CD1c-positive myeloid dendritic cell (primary cell): ENCODE measurements around the gene SPPL3.
"Not testable (repeated sequence)": the region's sequence is repeated elsewhere in the genome, so short reads cannot be mapped to it uniquely, and the experiment has no call there.

Source experiments
- DNase-seq: peaks from one replicate; pipeline ENCODE4 v3.0.0-alpha.2; 2016; ENCODE audit errors: extremely low spot score

SPPL3 gene

DNA sequence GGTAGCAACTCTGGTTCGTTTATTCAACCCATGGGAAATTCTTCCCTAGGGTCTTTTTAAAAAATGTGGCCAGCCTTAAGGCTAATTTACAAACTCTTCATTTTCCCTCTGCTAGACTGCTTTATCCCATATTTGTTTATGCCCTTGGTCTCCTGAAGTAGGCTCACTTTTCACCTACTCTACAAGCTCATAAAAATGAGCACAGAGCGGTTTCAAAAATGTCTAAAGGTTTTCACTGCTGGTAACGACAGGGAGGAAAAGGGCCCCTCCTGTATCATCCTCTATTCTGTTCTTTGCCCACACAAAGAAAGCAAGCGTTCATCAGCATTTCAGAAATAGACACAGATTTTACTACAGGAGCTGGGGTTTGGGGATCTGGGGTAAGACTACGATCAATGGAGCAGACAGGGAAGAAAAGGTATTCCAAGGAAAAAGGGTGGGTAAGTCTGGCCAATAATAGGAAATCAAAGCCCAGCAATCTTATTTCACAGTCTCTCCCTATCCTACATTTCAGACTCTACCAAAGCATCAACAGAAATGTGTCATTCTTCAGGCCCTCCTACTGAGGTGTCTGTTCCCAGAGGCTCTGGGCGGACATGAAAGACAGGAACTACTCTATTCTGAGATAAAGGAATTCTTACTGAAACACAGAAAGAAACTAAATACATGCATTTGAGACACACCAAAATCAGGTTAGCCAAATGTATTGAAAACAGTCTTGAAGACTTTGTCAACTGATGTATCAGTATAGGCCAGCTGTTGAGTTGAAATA is 86.4 kb downstream of the SPPL3 start:
- DNase-seq: no peak

DNA sequence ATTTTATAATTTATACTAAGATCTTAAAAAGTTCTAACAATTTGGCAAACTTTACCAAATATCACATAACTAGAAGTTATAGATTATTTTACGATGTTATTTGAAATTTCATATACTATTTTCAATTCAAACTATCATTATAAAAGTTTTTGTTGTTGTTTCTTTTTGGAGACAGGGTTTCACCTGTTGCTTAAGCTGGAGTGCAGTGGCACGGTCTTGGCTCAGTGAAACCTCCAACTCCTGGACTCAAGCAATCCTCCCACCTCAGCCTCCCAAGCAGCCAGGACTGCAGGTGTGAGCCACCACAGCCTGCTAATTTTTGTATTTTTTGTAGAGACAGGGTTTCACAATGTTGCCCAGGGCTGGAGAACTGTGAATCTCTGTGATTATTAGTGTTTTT is 87.8 kb downstream of the SPPL3 start:
- no peak for DNase-seq

DNA sequence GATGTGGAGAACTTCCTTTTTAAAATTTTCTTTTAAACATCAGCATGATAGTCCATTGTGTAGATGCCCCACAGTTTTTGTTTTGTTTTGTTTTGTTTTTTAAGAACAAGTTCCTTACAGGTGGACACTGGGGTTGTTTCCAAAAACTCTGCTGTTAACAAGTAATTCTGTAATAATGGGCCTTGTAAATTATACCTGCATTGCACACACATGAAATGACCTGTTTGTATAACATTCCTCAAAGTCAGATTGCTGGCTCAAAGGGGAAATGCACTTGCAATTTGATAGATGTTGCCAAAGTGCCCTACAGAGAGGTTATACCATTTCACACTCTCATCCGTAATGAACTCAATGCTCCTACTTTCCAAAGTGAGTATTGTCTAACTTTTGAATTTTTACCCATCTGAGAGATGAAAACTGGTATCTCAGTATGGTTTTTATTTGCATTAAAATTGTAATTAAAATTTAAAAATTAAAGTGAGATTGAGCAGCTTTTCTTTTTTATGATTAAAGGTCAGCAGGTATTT is 89.2 kb downstream of the SPPL3 start:
- no peak for DNase-seq

DNA sequence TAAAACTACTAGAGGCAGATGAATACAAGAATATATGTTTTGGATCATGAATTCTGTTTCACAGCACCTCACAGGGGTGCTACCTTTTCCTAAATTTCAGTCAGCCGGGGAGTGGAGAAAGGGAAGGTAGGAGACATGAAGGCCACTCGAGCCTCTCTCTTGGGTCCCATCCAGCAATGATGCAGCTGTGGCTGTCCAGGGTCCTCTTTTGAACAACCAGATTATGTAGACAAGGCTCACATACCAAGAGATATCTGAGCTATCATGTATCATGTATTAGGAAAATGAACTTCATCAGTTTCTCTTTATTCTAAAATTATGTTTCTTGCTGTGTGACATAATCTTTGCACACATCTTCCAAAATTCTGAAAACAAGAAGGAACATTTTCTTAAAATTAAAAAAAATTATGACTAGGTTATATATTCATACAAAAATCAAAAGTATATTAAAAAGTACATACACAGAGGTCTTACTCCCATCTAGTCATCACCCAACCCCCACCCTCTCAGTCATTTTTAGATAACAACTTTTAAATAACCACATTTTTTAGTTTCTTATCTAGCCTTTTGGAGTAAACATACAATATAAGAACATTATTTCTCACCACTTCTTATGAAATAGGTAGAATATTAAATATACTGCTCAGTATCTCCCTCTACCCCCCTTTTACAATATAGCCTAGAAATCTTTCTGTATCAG is 89.8 kb downstream of the SPPL3 start:
- no peak for DNase-seq

DNA sequence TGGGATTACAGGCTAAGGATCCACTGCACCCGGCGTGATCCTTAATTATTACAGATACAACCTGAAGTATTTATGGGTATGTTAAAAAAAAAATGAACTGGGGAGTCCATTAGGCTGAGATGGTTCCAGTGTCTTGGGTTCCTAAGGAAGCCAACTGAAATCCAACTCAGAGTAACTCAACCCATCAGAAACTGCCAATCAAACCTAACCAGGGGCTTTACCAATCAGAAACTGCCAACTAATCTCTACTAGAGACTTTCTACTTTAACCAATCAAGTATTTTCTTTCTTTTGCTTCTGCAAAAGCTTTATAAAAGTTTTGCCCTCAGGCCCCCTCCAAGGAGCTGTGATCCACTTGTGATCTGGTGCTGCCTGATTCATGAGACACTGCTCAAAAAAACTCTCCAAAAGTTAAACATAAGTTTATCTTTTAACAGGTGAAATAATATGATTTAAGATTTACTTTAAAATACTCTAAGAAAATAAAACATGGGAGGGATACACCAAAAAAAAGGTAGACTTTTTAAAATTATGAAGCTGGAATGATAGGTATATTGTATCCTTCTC is 90.5 kb downstream of the SPPL3 start:
- no peak for DNase-seq

DNA sequence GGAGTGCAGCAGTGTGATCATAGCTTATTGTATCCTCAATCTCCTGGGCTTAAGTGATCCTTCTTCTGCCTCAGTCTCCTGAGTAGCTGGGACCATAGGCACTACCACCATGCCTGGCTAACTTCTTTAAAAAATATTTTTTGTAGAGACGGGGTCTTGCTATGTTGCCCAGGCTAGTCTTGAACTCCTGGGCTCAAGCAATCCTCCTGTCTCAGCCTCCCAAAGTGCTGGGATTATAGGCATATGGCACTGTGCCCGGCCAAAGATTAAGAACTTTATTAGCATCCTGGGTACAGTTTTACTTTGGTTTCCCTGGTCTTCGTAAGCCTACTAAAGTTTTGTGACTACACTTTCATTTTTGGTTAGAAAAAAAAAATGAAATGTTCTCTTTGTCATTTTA is 94.1 kb downstream of the SPPL3 start:
- no peak for DNase-seq

DNA sequence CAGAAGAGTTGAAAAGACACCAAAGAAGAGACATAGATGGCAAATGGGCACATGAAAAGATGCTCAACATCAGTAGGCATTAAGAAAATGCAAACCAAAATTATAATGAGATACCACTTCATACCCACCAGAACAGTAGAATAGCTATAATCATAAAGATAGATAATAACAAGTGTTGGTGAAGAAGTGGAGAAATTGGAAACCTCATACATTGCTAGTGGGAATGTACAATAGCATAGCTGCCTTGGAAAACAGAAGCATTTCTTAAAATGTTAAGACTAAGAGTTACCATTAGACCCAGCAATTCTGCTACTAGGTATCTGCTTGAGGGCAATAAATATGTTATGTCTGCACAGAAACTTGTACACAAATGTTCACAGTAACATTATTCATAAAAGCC is 99.7 kb downstream of the SPPL3 start:
- no peak for DNase-seq

DNA sequence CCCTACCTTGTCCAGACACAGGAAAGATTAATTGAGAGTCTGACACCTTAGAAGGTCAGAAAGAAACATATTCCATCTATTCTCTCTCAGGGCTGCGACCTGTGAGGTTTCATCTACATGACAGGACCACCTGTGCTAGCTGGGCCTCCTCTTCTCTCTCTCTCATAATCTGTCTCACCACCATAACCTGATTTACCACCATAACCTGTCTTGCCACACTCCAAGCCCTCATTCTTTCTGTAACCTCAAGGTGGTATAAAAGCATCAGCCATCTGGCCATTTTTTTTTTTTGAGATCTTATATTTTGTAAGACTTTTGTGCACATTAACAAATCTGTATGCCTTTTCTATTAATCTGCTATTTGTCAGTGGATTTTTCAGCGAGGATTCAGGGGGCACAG is 103.0 kb downstream of the SPPL3 start:
- DNase-seq: no peak

DNA sequence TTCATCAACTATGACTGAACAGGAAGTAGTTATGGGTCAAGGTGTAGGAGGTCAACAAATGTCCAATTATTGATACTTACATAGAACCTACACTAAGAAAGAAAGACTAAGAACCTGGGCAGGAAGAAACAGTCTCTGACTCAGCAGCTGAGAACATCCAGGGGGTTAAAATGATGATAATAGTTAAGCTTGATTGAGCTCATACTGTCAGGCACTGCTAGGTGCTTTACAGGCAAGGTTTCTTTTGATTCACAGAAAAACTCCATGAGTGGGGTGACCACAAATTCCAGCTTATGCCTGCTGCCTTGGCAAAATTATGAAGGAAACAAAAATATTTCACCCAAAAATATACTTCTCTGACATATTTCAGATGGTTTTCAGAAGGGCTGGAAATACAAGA is 103.5 kb downstream of the SPPL3 start:
- no peak for DNase-seq

DNA sequence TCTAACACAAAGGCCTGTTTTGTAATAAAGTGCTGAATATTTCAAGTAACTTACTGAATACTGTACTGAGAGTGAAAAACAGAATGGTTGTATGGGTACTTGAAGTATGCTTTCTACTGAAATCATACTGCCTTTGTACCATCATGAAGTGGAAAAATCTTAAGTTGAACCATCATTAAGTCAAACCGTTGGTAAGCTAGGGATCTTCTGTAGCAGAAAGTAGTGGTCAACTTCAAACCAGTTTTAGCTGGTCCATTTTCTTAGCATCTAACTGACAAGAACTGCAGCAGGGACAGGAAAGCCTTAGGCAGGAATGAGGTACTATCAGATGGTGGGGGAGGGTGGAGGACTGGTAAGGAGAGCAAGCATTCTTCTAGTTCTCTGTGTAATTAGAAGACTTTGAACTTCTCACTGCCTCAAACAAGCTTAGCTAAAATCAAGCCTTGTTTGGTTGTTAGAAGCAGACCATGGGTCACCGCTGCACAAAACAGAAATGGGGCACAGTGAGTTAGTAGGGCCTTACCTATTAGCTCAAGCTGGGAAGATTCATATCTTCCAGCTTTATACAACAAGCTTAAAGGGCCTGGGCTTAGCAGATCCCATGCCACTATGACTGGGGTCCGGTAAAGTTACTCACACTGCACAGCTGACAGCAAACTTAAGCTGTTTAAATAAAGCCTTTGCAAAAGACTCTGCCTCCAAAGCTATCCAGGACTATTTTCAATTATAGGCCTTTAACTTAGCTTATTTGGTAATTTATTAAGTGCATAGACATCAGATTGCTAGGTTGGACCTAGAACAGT is 104.7 kb downstream of the SPPL3 start:
- no peak for DNase-seq

DNA sequence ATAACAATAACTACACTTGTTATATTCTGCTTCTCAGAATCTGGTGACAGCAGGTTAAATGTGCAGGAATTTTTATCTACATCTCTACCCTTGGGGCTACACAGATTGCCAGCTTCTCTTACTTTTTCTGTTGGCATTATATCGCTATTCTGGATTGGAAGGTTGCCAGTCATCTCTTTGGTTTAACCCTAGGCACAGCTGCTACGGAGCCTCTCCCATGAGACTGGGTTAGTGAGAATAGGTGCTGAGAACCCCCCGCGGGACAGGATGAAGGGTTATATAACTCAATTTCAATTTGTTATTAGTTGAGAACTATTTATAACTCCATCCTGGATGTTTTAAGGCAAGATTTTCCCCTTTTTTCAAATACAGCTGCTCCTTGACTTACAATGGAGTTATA is 105.5 kb downstream of the SPPL3 start:
- DNase-seq: no peak

DNA sequence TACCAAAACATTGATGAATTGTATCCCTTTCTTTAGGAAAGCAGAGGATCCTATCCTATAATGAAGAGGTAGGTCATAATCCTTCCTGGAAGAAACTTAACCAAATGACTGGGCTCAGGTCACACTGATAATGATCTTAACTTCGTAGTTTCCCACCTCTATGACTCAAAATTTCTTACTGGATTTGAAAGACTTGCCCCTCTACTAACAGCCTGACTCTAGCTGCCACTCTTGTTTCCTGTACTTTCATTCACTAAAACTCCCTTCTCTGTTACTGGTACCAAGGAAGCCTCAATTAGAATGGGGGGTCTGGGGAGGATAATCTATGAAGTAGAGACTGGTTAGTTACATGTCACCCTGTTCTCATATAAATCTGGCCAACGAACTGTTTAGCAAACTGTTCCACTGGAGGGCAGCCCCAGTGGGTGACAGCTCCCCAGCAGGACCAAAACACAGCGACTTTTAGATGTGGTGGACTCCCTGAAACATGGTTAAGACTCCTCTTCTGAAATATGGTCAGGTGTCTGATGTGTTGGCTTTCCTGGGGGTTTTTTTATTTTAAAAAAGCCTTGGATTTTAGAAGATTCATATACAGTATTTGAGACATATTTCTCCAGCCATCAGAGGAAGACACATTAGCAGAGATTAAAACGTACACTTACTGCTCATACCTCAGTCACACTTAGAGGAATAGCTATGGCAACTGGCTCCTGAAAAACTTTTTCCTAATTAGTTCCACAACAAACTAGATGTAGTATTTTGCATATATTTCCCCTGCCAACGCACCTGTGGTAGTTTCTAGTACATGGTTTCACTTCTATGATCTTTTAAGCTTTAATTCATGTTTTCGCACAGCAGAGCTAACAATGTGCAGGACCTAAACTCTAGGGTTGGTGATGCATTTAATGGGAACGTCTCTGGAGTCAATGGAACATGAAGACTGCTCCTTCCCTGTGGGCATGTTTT is 106.2 kb downstream of the SPPL3 start:
- no peak for DNase-seq

DNA sequence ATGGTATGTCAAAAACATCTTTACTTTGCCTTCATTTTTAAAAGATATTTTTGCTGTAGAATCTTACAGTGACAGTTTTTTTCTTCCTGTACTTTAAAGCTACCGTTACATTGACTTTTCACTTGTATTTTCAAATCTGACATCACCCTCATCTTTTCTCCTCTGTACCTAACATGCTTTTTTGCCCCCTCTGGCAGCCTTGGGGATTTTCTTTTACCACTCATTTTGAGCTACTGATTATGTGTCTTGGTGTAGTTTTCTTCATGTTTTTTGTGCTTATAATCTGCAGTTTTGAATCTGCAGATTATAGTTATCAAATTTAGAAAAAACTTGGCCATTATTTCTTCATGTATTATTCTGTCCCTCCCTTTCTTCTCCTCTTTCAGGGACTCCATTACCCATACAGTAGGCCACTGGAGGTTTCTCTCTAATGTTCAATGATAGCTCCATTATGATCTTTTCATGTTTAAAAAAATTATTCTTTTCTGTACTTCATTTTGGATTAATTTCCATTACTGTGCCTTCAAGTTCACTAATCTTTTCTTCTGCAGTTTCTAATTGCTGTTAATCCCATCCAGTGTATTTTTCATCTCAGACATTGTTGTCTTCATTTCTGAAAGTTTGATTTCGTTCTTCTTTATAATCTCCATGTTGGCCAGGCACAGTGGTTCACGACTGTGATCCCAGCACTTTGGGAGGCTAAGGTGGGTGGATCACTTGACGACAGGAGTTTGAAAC is 108.5 kb downstream of the SPPL3 start:
- DNase-seq: no peak

DNA sequence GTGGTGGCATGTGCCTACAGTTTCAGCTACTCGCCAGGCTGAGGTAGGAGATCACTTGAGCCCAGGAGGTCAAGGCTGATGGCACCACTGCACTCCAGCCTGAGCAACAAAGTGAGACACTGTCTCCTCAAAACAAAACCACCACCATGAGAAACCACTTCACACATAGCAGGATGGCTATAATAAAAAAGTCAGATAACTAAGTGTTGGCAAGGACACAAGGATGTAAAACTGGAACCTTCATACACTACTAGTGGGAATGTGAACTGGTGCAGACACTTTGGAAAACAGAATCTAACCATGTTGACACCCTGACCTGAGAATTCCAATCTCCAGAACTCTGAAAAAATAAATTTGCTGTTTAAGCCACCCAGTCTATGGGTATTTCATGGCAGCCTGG is 110.8 kb downstream of the SPPL3 start:
- no peak for DNase-seq

DNA sequence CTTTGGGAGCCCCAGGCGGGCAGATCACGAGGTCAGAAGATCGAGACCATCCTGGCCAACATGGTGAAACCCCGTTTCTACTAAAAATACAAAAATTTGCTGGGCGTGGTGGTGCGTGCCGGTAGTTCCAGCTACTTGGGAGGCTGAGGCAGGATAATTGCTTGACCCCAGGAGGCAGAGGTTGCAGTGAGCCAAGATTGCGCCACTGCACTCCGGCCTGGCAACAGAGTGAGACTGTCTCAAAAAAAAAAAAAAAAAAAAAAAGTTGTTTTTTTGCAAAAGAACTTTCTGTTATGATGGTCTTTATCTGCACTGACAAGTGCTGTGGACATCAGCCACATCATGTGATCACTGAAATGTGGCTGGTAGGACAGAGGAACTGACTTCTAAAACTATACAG is 111.7 kb downstream of the SPPL3 start:
- DNase-seq: not testable (repeated sequence)

DNA sequence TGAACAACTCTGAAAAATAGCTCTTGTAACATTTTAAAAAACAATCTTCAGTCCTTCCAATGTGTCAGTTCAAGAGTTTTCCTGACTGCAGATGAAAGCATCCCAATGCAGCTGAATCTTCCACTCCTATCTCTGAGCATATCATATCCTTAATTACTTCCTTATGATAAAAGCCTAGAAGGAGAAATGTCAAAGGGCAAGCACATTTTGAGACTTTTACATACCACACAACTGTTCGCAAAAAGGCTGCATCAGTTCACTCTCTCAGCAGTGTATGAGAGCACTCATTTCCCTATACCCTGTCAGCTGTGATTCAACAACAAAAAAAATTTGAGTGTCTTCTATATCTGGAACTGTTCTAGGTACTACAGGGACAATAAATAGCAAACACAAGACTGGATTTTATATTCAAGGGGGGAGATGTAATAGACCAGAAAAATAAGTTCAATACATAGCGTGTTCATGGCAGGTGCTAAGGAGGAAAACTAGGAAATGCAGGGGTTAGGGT is 112.4 kb downstream of the SPPL3 start:
- DNase-seq: no peak

DNA sequence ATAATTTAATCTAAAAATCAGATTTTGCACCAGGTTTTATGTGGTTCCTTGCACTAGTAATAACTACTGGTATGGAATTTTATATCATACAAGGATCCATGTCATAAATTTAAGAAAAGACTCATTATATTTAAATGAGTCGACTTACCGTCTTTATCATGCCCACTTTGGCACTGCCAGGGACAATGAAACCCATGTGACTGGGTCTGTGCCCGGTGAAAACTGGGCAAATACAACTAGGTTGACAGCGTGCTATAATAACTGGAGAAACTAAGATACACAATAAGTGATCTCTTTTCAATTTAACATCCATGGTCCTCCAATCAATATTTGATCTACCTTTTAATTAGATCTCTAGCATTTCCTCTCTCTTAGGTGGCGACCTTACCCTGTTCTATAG is 114.0 kb downstream of the SPPL3 start:
- DNase-seq: no peak

DNA sequence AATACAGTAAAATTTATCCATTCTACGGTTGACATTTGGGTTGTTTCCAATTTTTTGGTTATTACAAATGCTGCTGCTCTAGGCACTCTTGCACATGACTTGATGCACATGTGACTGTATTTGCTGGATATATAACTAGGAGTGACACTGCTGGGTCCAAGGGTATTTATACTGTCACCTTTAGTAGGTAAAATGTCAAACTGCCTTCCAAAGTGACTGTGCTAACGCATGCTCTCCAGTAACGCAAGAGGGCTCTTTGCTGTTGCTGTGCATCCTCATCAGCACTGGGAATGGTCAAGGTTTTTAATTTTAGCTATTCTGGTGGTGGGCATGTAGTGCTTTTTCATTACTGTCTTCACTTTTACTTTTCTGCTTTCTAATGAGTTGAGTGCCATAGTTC is 116.3 kb downstream of the SPPL3 start:
- no peak for DNase-seq

DNA sequence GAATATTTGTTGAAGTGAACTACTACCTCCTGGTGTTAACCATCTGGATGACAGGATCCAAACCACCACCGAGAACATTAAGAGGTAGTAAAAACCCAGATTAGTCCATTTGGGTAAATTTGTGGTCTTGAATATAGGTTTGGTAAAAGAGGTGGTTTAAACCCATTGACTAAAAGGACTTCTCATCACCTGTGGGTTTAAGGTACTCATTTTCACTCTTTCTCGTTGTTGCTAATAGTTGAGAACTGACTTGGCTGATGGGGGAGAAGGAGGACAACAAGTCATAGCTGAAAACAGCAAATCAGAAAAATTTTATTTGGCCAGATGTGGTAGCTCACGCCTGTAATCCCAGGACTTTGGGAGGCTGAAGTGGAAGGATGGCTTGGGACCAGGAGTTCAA is 119.4 kb downstream of the SPPL3 start:
- DNase-seq: no peak

DNA sequence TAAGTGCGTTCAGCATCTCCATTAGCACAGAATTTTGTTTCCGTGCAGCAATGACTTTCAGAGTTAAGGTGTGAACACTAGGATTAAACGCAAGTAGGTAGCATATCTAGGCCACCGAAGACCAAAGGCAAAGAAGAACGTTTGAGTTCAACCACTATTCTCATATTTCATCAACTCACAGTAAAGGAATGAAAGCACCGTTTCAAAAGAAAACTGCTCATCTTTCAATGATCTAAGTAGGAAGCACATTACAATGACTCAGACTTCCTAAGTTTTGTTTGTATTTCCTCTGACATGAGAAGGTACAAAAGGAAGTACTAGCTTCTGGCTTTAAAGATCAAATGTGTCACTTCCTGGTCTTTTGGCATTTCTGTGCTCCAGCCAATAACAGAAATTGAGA is 121.0 kb downstream of the SPPL3 start:
- DNase-seq: peak; percentile 20
